HepG2 (cell line): Measurements from ENCODE around the gene DPF1.

Experiments
- NFE2L2 ChIP-seq: fragments of 150-350 bp; IDR thresholded peaks from 2 replicates; pipeline ENCODE4 v1.6.1; 2014; ENCODE audit warnings: low read length
- ZNF460 ChIP-seq: sonication (generic); formaldehyde crosslinking; IDR thresholded peaks from 2 replicates; pipeline ENCODE4 v1.5.1; 2020; ENCODE audit warnings: missing genetic modification reagents, mild to moderate bottlenecking, borderline replicate concordance
- ZNF468 ChIP-seq: sonication (generic); formaldehyde crosslinking; IDR thresholded peaks from 2 replicates; pipeline ENCODE4 v1.8.0; 2022; ENCODE audit warnings: mild to moderate bottlenecking, moderate library complexity, missing genetic modification reagents

- no peak for TF ChIP-seq ZNF468 (CRISPR knock-in tag)
- TF ChIP-seq ZNF460 (CRISPR knock-in tag), result no peak
- no peak for TF ChIP-seq NFE2L2
These were observed 13.5 kb downstream of the DPF1 start for GRCh38 chr19:38210458-38210987.
